ENCODE measurements around the gene HGS.

Gene HGS

GRCh38 chr17:81703747-81704654 lies 20.2 kb downstream of the HGS start:
- Histone ChIP-seq H3K4me3 (ENCODE audit: low read length) (peak overlapping the region; percentile 97), H3K27me3 (ENCODE audit: insufficient read depth, low read length) (no peaks in the 10 kb centered on the region), H3K9ac (ENCODE audit: low read depth, low read length) (peak overlapping the region; percentile 96), H3K4me1 (ENCODE audit: insufficient read depth, low read length) (no peaks in the 10 kb centered on the region; the same call in 1 of the 2 replicates), H3K9me3 (ENCODE audit: insufficient read depth, low read depth, low read length) (no peaks in the 10 kb centered on the region), H3K27ac (ENCODE audit: low read length) (peak overlapping the region; percentile 81), H3K36me3 (ENCODE audit: insufficient read depth, low read depth, low read length) (peaks cover 53% of the 10 kb centered on the region)

- H3K36me3 ChIP-seq (ENCODE audit: insufficient read depth, low read depth, low read length), result peaks cover 48% of the 10 kb centered on the region
- H3K4me1 ChIP-seq (ENCODE audit: insufficient read depth, low read length), result peaks cover 4% of the 10 kb centered on the region
- no peak overlapping the region for H3K9ac ChIP-seq (ENCODE audit: low read depth, low read length)
- H3K9me3 ChIP-seq (ENCODE audit: insufficient read depth, low read depth, low read length), result no peaks in the 10 kb centered on the region
- no peak overlapping the region for H3K27ac ChIP-seq (ENCODE audit: low read length)
- peaks cover 5% of the 10 kb centered on the region; the same call in 1 of the 2 replicates for H3K27me3 ChIP-seq (ENCODE audit: insufficient read depth, low read length)
- no peak overlapping the region for H3K4me3 ChIP-seq (ENCODE audit: low read length)
Measured at GRCh38 chr17:81705518-81706231, 21.9 kb downstream of the HGS start.

DNA sequence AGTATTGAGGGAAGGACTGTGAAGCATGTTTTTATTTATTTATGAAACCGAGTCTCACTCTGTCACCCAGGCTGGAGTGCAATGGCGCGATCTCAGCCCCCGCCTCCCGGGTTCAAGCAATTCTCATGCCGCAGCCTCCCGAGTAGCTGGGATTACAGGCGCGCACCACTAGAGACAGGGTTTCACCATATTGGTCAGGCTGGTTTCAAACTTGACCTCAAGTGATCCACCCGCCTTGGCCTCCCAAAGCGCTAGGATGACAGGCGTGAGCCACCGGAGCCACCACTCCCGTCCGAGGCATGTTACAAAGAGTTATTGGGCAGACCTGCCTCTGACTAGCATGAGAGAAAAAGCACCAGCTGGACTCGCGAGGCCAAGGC lies 22.4 kb downstream of the HGS start:
- Histone ChIP-seq H3K27me3 (ENCODE audit: insufficient read depth, low read length) (peaks cover 11% of the 10 kb centered on the region; the same call in 1 of the 2 replicates), H3K36me3 (ENCODE audit: insufficient read depth, low read depth, low read length) (peaks cover 42% of the 10 kb centered on the region), H3K9ac (ENCODE audit: low read depth, low read length) (no peak overlapping the region), H3K27ac (ENCODE audit: low read length) (no peak overlapping the region), H3K4me3 (ENCODE audit: low read length) (no peak overlapping the region), H3K9me3 (ENCODE audit: insufficient read depth, low read depth, low read length) (no peaks in the 10 kb centered on the region), H3K4me1 (ENCODE audit: insufficient read depth, low read length) (peaks cover 10% of the 10 kb centered on the region)

GRCh38 chr17:81706757-81707624 lies 23.2 kb downstream of the HGS start:
- no peak overlapping the region for H3K4me3 ChIP-seq (ENCODE audit: low read length)
- H3K9me3 ChIP-seq (ENCODE audit: insufficient read depth, low read depth, low read length), result no peaks in the 10 kb centered on the region
- no peak overlapping the region for H3K27ac ChIP-seq (ENCODE audit: low read length)
- H3K36me3 ChIP-seq (ENCODE audit: insufficient read depth, low read depth, low read length), result peaks cover 35% of the 10 kb centered on the region
- peaks cover 14% of the 10 kb centered on the region; the same call in 1 of the 2 replicates for H3K27me3 ChIP-seq (ENCODE audit: insufficient read depth, low read length)
- H3K9ac ChIP-seq (ENCODE audit: low read depth, low read length), result no peak overlapping the region
- H3K4me1 ChIP-seq (ENCODE audit: insufficient read depth, low read length), result peaks cover 11% of the 10 kb centered on the region; the same call in 1 of the 2 replicates

GRCh38 chr17:81707725-81708646 lies 24.2 kb downstream of the HGS start:
- Histone ChIP-seq H3K27me3 (ENCODE audit: insufficient read depth, low read length) (peaks cover 14% of the 10 kb centered on the region; the same call in 1 of the 2 replicates), H3K9me3 (ENCODE audit: insufficient read depth, low read depth, low read length) (no peaks in the 10 kb centered on the region)

GRCh38 chr17:81708739-81709185 lies 25.0 kb downstream of the HGS start:
- H3K27me3 ChIP-seq (ENCODE audit: insufficient read depth, low read length), result peaks cover 14% of the 10 kb centered on the region; the same call in 1 of the 2 replicates
- H3K9ac ChIP-seq (ENCODE audit: low read depth, low read length), result no peak overlapping the region
- no peaks in the 10 kb centered on the region for H3K9me3 ChIP-seq (ENCODE audit: insufficient read depth, low read depth, low read length)
- peaks cover 15% of the 10 kb centered on the region; the same call in 1 of the 2 replicates for H3K4me1 ChIP-seq (ENCODE audit: insufficient read depth, low read length)
- H3K4me3 ChIP-seq (ENCODE audit: low read length), result no peak overlapping the region
- no peak overlapping the region for H3K27ac ChIP-seq (ENCODE audit: low read length)
- H3K36me3 ChIP-seq (ENCODE audit: insufficient read depth, low read depth, low read length), result peaks cover 35% of the 10 kb centered on the region

More at GRCh38 chr17:81707725-81708646, 24.2 kb downstream of the HGS start:
- peaks cover 35% of the 10 kb centered on the region for H3K36me3 ChIP-seq (ENCODE audit: insufficient read depth, low read depth, low read length)
- no peak overlapping the region for H3K27ac ChIP-seq (ENCODE audit: low read length)
- no peak overlapping the region for H3K9ac ChIP-seq (ENCODE audit: low read depth, low read length)
- H3K4me1 ChIP-seq (ENCODE audit: insufficient read depth, low read length), result peaks cover 12% of the 10 kb centered on the region; the same call in 1 of the 2 replicates
- H3K4me3 ChIP-seq (ENCODE audit: low read length), result no peak overlapping the region

DNA sequence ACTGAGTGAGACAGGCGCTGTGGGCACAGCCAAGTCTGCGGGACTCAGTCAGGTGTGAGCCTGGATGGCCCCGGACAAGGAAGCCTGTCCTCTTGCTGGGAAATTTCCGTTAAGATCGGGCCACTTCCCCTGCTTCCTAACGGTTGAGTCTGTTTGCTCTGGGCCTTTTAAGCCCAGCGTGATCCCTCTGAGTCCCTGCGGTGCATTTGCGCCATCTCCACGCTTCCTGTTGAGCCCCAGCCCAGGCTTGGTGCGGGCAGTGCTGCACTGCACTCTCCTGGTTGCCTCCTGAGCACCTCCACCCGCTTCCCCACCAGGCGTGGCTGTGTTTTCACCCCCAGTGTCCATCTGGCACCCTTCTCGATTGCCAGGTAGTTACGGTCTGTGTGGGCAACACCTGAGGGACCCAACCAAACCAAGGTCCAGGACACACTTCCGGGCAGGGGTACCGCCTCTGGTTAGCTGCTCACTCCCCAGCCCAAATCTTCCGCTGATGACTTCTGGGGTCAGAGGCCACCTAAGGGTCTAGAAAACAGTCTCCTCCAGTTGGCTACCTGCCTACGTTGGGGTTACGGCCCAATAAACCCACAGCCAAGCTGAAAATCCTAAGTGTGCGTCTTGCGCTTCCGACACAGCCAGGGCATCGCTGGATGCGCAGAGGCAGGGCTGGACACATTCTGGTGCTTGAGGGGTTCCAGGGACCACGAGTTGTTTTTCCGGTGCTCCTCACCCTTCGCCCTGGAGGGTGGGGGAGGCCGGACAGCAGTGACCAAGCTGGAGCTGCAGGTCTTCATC lies 26.9 kb downstream of the HGS start:
- Histone ChIP-seq H3K4me1 (ENCODE audit: insufficient read depth, low read length) (peaks cover 15% of the 10 kb centered on the region; the same call in 1 of the 2 replicates), H3K9me3 (ENCODE audit: insufficient read depth, low read depth, low read length) (no peaks in the 10 kb centered on the region), H3K9ac (ENCODE audit: low read depth, low read length) (peak overlapping the region; percentile 49), H3K27me3 (ENCODE audit: insufficient read depth, low read length) (peaks cover 14% of the 10 kb centered on the region; the same call in 1 of the 2 replicates), H3K36me3 (ENCODE audit: insufficient read depth, low read depth, low read length) (peaks cover 21% of the 10 kb centered on the region), H3K27ac (ENCODE audit: low read length) (no peak overlapping the region), H3K4me3 (ENCODE audit: low read length) (peak overlapping the region; percentile 68)

DNA sequence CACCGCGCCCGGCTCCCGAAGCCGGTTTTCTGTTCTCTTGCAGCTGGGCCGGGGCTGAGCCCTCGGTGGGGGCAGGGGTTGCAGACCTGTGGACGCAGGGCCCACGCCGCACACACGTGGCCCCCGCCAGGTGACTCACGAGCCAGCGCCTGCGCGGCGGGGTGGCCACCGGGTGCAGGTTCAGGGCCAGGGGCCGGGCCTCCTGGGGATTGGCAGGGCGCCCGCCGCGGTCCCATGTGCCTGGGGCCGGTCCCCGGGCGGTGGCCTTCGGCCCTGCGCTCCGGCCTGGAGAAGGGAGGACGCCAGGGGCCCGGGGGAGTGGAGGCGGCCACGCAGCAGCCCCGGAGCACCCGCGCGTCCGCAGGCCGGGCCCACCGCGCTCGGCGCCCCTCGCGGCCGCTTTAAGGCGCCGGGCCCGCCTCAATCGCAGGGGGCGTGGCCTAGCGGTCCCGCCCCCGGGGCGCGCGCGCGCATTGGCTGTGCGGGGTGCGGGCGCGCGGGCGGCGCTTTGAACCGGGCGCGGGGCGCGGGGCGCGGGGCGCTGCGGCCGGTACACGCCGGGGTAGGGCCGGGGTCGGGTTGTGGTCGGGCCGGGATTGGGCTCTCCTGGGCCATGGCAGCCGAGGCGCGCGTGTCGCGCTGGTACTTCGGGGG lies 28.1 kb downstream of the HGS start, which contains the start of gene SLC25A10:
TSS of gene SLC25A10 (plus strand) at position 471 of the 654 bp plus-strand sequence. CDS start at position 614, 143 bp downstream.
- Histone ChIP-seq H3K27me3 (ENCODE audit: insufficient read depth, low read length) (peaks cover 14% of the 10 kb centered on the region; the same call in 1 of the 2 replicates), H3K9ac (ENCODE audit: low read depth, low read length) (peak within 1 kb of the TSS; percentile 66), H3K4me3 (ENCODE audit: low read length) (peak within 1 kb of the TSS; percentile 73), H3K4me1 (ENCODE audit: insufficient read depth, low read length) (peaks cover 15% of the 10 kb centered on the region; the same call in 1 of the 2 replicates), H3K36me3 (ENCODE audit: insufficient read depth, low read depth, low read length) (peaks cover 9% of the 10 kb centered on the region), H3K27ac (ENCODE audit: low read length) (no peak within 1 kb of the TSS), H3K9me3 (ENCODE audit: insufficient read depth, low read depth, low read length) (no peaks in the 10 kb centered on the region)

DNA sequence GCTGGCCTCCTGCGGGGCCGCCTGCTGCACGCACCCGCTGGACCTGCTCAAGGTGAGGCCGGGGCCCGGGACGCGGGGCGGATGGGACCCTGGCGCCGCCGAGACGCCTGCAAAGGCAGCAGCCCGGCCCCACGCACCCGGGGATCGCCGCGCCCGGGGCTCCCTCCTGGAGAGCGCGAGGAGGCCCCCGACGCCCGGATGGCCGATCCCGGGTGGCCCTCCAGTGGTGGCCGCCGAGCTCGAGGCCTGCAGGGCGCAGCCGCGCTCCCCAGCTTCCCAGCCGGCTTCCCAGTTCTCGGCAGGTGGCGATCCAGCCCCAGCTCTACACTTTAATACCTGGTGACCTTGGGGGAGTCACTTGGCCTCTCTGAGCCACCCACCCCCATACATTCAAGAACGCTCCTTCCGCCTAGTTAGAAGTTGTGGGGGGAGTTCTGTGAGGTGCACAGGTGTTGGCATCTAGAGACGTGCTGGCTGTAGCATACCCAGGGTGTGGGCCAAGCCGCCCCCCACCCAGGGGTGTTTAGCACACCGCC lies 28.7 kb downstream of the HGS start:
- peak overlapping the region; percentile 73 for H3K4me3 ChIP-seq (ENCODE audit: low read length)
- peak overlapping the region; percentile 66; the same call in 1 of the 2 replicates for H3K9ac ChIP-seq (ENCODE audit: low read depth, low read length)
- peaks cover 14% of the 10 kb centered on the region; the same call in 1 of the 2 replicates for H3K27me3 ChIP-seq (ENCODE audit: insufficient read depth, low read length)
- no peaks in the 10 kb centered on the region for H3K9me3 ChIP-seq (ENCODE audit: insufficient read depth, low read depth, low read length)
- peaks cover 3% of the 10 kb centered on the region; the same call in 1 of the 2 replicates for H3K36me3 ChIP-seq (ENCODE audit: insufficient read depth, low read depth, low read length)
- H3K4me1 ChIP-seq (ENCODE audit: insufficient read depth, low read length), result peaks cover 15% of the 10 kb centered on the region; the same call in 1 of the 2 replicates
- H3K27ac ChIP-seq (ENCODE audit: low read length), result no peak overlapping the region
